Cardiac ventricle fibroblast (primary cell): ENCODE measurements around the gene OR6V1. TPM values are rescaled to one million over a fixed set of nuclear protein-coding genes. Genes with fewer than 3 reads are reported as not detected.

ENCODE experiments used
- total RNA-seq: library from RNA; depleted of rRNA; stranded (reverse); fragments of >200 nt; gene quantifications from 2 replicates; pipeline ENCODE4 v1.2.3, GENCODE V29; 2015

The OR6V1 gene
- not detected in 2 replicates for total RNA-seq

DNA sequence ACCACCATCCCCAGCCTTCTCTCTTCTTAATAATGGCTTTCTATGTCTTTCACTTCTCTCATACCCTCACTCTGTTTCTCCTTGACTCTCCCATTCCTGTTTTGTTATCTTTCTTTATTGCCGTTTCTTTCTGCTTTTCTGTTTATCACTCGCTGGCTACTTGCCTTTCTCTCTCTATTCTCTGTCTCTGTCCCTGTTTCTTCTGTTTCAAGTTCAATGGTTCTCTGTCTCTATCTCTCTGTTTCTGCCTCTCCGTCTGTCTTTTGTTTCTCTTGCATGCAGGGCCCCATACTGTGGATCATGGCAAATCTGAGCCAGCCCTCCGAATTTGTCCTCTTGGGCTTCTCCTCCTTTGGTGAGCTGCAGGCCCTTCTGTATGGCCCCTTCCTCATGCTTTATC lies at the start of gene OR6V1:
Gene OR6V1 (plus strand): TSS at position 301 of the 400 bp plus-strand sequence. CDS start 0 bp downstream, at position 301.

DNA sequence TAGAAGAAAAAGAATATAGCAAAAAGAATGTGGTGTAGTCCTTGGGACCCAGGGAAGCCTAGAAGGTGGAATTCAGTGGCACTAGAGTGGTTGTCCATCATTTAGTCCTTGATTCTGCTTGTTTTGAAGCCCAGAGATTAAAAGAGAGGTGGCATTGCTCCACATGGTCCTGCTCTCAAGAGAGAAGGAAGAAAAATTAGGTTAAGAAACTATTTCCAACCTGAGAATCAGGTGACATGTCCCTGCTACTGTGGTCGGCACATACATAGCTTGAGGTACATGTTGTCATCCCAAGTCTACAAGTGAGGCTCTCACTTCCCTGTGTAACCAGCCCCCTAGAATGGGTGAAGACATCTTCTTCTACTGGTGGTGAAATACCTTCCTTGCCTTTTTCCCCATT lies 25.1 kb upstream of the OR6V1 start, which contains the start of gene OR9A2:
Gene OR9A2 (minus strand): TSS at position 101 of the 400 bp plus-strand sequence. CDS start 0 bp downstream, at position 101.

Other genes with a start within 250 kb of the OR6V1 start
- gene EPHB6, start 197.3 kb upstream of the OR6V1 start, total RNA-seq: 42.4 and 74.3 TPM in 2 replicates
- not detected in 2 replicates for gene TRPV6, start 166.6 kb upstream of the OR6V1 start, total RNA-seq
- not detected in 2 replicates for gene TRPV5, start 118.6 kb upstream of the OR6V1 start, total RNA-seq
- gene LLCFC1, start 112.9 kb upstream of the OR6V1 start, total RNA-seq: not detected in 2 replicates
- gene KEL, start 90.0 kb upstream of the OR6V1 start, total RNA-seq: 0.05 TPM in 1 of 2 replicates, not detected in the other
- gene OR9A2, start 25.2 kb upstream of the OR6V1 start, total RNA-seq: not detected in 2 replicates
- gene PIP, start 79.7 kb downstream of the OR6V1 start, total RNA-seq: not detected in 2 replicates
- not detected in 2 replicates for gene TAS2R39, start 131.1 kb downstream of the OR6V1 start, total RNA-seq
- not detected in 2 replicates for gene TAS2R40, start 169.7 kb downstream of the OR6V1 start, total RNA-seq
- gene GSTK1, start 211.1 kb downstream of the OR6V1 start, total RNA-seq: 132 and 150 TPM in 2 replicates
- 0.24 TPM in 1 of 2 replicates, not detected in the other for gene TMEM139, start 232.6 kb downstream of the OR6V1 start, total RNA-seq
- gene CASP2, start 236.0 kb downstream of the OR6V1 start, total RNA-seq: 6.5 and 7.6 TPM in 2 replicates